Liver (tissue), 9 donors: ENCODE measurements around the gene BRIP1. TPM values are rescaled to one million over a fixed set of nuclear protein-coding genes. Genes with fewer than 3 reads are reported as not detected.

Experiments
- DNase-seq: peaks from one replicate; pipeline ENCODE4 v3.0.0-alpha.2; 2017; ENCODE audit warnings: low spot score
- H3K27ac ChIP-seq, 2 donors: one replicate each; pipeline ENCODE4 v1.7.0; 2013; ENCODE audit warnings: inconsistent platforms in 2 of 2, low read length in 2 of 2, control low read depth in 1 of 2, low read depth in 1 of 2, mild to moderate bottlenecking in 1 of 2
- H3K27me3 ChIP-seq, 4 donors: one replicate each; pipeline versions ENCODE4 v1.6.1 to v1.7.0; 2013; ENCODE audit warnings: low read length in 3 of 4, inconsistent platforms in 1 of 4, mild to moderate bottlenecking in 1 of 4, moderate library complexity in 1 of 4; ENCODE audit not compliant: control insufficient read depth in 4 of 4, insufficient read depth in 4 of 4
- H3K36me3 ChIP-seq, 4 donors: one replicate each; pipeline versions ENCODE4 v1.6.1 to v1.7.0; 2013; ENCODE audit warnings: low read length in 3 of 4, mild to moderate bottlenecking in 3 of 4, low read depth in 1 of 4, moderate library complexity in 1 of 4; ENCODE audit not compliant: control insufficient read depth in 4 of 4, insufficient read depth in 3 of 4
- H3K4me1 ChIP-seq, 4 donors: one replicate each; pipeline versions ENCODE4 v1.6.1 to v1.7.0; 2013; ENCODE audit warnings: low read length in 3 of 4, mild to moderate bottlenecking in 3 of 4, moderate library complexity in 1 of 4; ENCODE audit not compliant: control insufficient read depth in 4 of 4, insufficient read depth in 4 of 4
- H3K4me3 ChIP-seq, 3 donors: one replicate each; pipeline versions ENCODE4 v1.6.1 to v1.7.0; 2013; ENCODE audit warnings: low read length in 3 of 3, control low read depth in 1 of 3, low read depth in 1 of 3, mild to moderate bottlenecking in 1 of 3
- H3K9ac ChIP-seq, 2 donors: one replicate each; pipeline ENCODE4 v1.7.0; 2013; ENCODE audit warnings: low read length in 2 of 2, mild to moderate bottlenecking in 2 of 2, moderate library complexity in 2 of 2, control low read depth in 1 of 2, low read depth in 1 of 2
- H3K9me3 ChIP-seq, 4 donors: one replicate each; pipeline versions ENCODE4 v1.6.1 to v1.7.0; 2013; ENCODE audit warnings: low read length in 3 of 4; ENCODE audit not compliant: control insufficient read depth in 4 of 4
- EGR1 ChIP-seq, 2 donors: IDR thresholded peaks; 2 replicates each; pipeline ENCODE4 v1.6.1; 2016 to 2018; ENCODE audit warnings: antibody characterized with exemption in 2 of 2, low read depth in 2 of 2
- FOXA1 ChIP-seq: IDR thresholded peaks from 2 replicates; pipeline ENCODE4 v1.6.1; 2016; ENCODE audit warnings: antibody characterized with exemption
- GABPA ChIP-seq, 2 donors: IDR thresholded peaks in 1 of 2; conservative IDR thresholded peaks in 1 of 2; 2 replicates each; pipeline ENCODE4 v1.6.1; 2016; ENCODE audit warnings: antibody characterized with exemption in 2 of 2, mild to moderate bottlenecking in 1 of 2, moderate library complexity in 1 of 2
- HNF4A ChIP-seq, 2 donors: conservative IDR thresholded peaks; 2 replicates each; pipeline ENCODE4 v1.6.1; 2016; ENCODE audit warnings: antibody characterized with exemption in 2 of 2, mild to moderate bottlenecking in 2 of 2
- HNF4G ChIP-seq: IDR thresholded peaks from 2 replicates; pipeline ENCODE4 v1.6.1; 2016; ENCODE audit warnings: antibody characterized with exemption
- JUND ChIP-seq, 2 donors: IDR thresholded peaks; 2 replicates each; pipeline ENCODE4 v1.6.1; 2016; ENCODE audit warnings: antibody characterized with exemption in 2 of 2
- NR2F2 ChIP-seq: IDR thresholded peaks from 2 replicates; pipeline ENCODE4 v1.6.1; 2016; ENCODE audit warnings: antibody characterized with exemption
- RAD21 ChIP-seq, 2 donors: IDR thresholded peaks; 2 replicates each; pipeline ENCODE4 v1.6.1; 2016; ENCODE audit warnings: antibody characterized with exemption in 2 of 2, mild to moderate bottlenecking in 2 of 2
- RXRA ChIP-seq, 2 donors: IDR thresholded peaks; 2 replicates each; pipeline ENCODE4 v1.6.1; 2017 to 2018; ENCODE audit warnings: antibody characterized with exemption in 2 of 2, mild to moderate bottlenecking in 1 of 2
- SP1 ChIP-seq: IDR thresholded peaks from 2 replicates; pipeline ENCODE4 v1.6.1; 2018; ENCODE audit warnings: antibody characterized with exemption, mild to moderate bottlenecking
- TAF1 ChIP-seq: conservative IDR thresholded peaks from 2 replicates; pipeline ENCODE4 v1.6.1; 2016; ENCODE audit warnings: antibody characterized with exemption, mild to moderate bottlenecking
- WGBS: extraction: QIAGEN DNeasy Blood & Tissue Kit; methylation state at CpG from one replicate; pipeline ENCODE4 v1.1.7; 2013; 5-methylcytosine and 5-hydroxymethylcytosine counted together
- polyA plus RNA-seq, 2 donors: library from polyadenylated mRNA; stranded (reverse) in 1 of 2; unstranded in 1 of 2; fragments of 200-250 nt in 1 of 2; fragments of >200 nt in 1 of 2; fragmentation: Nextera tagmentation in 1 of 2; extraction: Ambion mirVana in 1 of 2; gene quantifications; one replicate each; pipeline versions ENCODE4 v1.2.1 to v1.2.3, GENCODE V29; 2013 to 2015
- total RNA-seq, 2 donors: library from RNA; depleted of rRNA; stranded (reverse); fragments of >200 nt; gene quantifications; one replicate each; pipeline ENCODE4 v1.2.3, GENCODE V29; 2014
- TF ChIP-seq, protein P1 (sequence below): IDR thresholded peaks from 2 replicates; pipeline ENCODE4 v1.6.1; 2016; ENCODE audit warnings: antibody characterized with exemption
- TF ChIP-seq, protein P2 (sequence below): IDR thresholded peaks from 2 replicates; pipeline ENCODE4 v1.6.1; 2016; ENCODE audit warnings: antibody characterized with exemption, mild to moderate bottlenecking
- TF ChIP-seq, protein P3 (sequence below): IDR thresholded peaks from 2 replicates; pipeline ENCODE4 v1.6.1; 2016; ENCODE audit warnings: antibody characterized with exemption
- TF ChIP-seq, protein P4 (sequence below): fragments of 150-350 bp; IDR thresholded peaks from 2 replicates; pipeline ENCODE4 v1.5.1; 2017; ENCODE audit warnings: improper control_type of control experiment, low read depth, low read length; ENCODE audit not compliant: missing input control
- donor health status: healthy.
- donor health status: healthy.
- donor health status: healthy.
- donor health status: healthy.
- donor health status: healthy.

Gene BRIP1
- total and polyA plus RNA-seq, 4 donors = 0.24 to 10.3 (median 0.90) TPM

DNA sequence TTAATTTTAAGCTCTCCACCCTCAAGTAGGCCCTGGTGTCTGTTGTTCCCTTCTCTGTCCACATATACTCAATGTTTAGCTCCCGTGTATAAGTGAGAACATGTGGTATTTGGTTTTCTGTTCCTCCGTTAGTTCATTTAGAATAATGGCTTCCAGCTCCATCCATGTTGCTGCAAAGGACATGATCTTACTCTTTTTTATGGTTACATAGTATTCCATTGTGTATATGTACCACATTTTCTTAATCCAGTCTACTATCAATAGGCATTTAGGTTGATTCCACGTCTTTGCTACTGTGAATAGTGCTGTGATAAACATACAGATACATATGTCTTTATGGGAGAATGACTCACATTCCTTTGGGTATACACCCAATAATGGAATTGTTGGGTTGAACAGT lies 160.9 kb downstream of the BRIP1 start:
- Histone ChIP-seq H3K27ac (no peak overlapping the region), H3K4me1 (no peaks in the 10 kb centered on the region), H3K4me3 (no peak overlapping the region), H3K9ac (no peak overlapping the region), H3K9me3 (peaks cover 7 to 18% (median 13%) of the 10 kb centered on the region in 4 donors), H3K36me3 (no peaks in the 10 kb centered on the region), H3K27me3 (no peaks in the 10 kb centered on the region)
- WGBS = 98% methylated on average over 3 of the region's 3 CpGs
- DNase-seq = no peak
- TF ChIP-seq, protein P1, sequence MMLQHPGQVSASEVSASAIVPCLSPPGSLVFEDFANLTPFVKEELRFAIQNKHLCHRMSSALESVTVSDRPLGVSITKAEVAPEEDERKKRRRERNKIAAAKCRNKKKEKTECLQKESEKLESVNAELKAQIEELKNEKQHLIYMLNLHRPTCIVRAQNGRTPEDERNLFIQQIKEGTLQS = no peak
- TF ChIP-seq EGR1 (IDR thresholded peaks at IDR 0.05; ENCODE audit: low read depth in 2 of 2) = no peak
- no peak for TF ChIP-seq RAD21 (IDR thresholded peaks at IDR 0.05)
- TF ChIP-seq SP1 = no peak
- no peak for TF ChIP-seq RXRA (IDR thresholded peaks at IDR 0.05)
- no peak for TF ChIP-seq NR2F2
- TF ChIP-seq, protein P2, sequence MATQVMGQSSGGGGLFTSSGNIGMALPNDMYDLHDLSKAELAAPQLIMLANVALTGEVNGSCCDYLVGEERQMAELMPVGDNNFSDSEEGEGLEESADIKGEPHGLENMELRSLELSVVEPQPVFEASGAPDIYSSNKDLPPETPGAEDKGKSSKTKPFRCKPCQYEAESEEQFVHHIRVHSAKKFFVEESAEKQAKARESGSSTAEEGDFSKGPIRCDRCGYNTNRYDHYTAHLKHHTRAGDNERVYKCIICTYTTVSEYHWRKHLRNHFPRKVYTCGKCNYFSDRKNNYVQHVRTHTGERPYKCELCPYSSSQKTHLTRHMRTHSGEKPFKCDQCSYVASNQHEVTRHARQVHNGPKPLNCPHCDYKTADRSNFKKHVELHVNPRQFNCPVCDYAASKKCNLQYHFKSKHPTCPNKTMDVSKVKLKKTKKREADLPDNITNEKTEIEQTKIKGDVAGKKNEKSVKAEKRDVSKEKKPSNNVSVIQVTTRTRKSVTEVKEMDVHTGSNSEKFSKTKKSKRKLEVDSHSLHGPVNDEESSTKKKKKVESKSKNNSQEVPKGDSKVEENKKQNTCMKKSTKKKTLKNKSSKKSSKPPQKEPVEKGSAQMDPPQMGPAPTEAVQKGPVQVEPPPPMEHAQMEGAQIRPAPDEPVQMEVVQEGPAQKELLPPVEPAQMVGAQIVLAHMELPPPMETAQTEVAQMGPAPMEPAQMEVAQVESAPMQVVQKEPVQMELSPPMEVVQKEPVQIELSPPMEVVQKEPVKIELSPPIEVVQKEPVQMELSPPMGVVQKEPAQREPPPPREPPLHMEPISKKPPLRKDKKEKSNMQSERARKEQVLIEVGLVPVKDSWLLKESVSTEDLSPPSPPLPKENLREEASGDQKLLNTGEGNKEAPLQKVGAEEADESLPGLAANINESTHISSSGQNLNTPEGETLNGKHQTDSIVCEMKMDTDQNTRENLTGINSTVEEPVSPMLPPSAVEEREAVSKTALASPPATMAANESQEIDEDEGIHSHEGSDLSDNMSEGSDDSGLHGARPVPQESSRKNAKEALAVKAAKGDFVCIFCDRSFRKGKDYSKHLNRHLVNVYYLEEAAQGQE = no peak
- no peak for TF ChIP-seq HNF4A (conservative IDR thresholded peaks at IDR 0.05)
- TF ChIP-seq, protein P3, sequence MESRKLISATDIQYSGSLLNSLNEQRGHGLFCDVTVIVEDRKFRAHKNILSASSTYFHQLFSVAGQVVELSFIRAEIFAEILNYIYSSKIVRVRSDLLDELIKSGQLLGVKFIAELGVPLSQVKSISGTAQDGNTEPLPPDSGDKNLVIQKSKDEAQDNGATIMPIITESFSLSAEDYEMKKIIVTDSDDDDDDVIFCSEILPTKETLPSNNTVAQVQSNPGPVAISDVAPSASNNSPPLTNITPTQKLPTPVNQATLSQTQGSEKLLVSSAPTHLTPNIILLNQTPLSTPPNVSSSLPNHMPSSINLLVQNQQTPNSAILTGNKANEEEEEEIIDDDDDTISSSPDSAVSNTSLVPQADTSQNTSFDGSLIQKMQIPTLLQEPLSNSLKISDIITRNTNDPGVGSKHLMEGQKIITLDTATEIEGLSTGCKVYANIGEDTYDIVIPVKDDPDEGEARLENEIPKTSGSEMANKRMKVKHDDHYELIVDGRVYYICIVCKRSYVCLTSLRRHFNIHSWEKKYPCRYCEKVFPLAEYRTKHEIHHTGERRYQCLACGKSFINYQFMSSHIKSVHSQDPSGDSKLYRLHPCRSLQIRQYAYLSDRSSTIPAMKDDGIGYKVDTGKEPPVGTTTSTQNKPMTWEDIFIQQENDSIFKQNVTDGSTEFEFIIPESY = no peak
- TF ChIP-seq JUND (IDR thresholded peaks at IDR 0.05) = no peak
- no peak for TF ChIP-seq HNF4G
- TF ChIP-seq, protein P4, sequence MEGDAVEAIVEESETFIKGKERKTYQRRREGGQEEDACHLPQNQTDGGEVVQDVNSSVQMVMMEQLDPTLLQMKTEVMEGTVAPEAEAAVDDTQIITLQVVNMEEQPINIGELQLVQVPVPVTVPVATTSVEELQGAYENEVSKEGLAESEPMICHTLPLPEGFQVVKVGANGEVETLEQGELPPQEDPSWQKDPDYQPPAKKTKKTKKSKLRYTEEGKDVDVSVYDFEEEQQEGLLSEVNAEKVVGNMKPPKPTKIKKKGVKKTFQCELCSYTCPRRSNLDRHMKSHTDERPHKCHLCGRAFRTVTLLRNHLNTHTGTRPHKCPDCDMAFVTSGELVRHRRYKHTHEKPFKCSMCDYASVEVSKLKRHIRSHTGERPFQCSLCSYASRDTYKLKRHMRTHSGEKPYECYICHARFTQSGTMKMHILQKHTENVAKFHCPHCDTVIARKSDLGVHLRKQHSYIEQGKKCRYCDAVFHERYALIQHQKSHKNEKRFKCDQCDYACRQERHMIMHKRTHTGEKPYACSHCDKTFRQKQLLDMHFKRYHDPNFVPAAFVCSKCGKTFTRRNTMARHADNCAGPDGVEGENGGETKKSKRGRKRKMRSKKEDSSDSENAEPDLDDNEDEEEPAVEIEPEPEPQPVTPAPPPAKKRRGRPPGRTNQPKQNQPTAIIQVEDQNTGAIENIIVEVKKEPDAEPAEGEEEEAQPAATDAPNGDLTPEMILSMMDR = no peak
- no peak for TF ChIP-seq GABPA (IDR thresholded peaks at IDR 0.05 in 1 of 2, conservative IDR thresholded peaks at IDR 0.05 in 1 of 2)

DNA sequence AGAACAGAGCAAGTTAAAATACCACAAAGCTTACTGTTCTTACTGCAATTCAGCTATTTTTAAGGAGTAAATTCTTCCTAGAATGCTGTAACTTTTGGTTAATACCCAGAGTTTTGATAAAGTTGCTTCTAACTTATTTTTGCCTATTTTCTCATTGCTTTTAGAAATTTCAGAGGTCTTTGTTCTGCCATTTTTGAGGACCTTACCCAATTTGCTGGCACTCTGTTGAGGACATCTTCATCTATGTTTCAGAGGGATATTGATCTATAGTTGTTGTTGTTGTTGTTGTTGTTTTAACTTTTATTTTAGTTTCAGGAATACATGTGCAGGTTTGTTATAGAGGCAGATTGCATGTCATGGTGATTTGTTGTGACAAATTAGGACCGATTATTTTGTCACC lies 161.3 kb downstream of the BRIP1 start:
- no peak overlapping the region for H3K4me3 ChIP-seq
- no peak overlapping the region for H3K9ac ChIP-seq
- H3K36me3 ChIP-seq = no peaks in the 10 kb centered on the region
- no peak for DNase-seq
- H3K27ac ChIP-seq = no peak overlapping the region
- H3K4me1 ChIP-seq = no peaks in the 10 kb centered on the region
- 98% methylated on average over 1 of the region's 1 CpG for WGBS
- peaks cover 7 to 18% (median 13%) of the 10 kb centered on the region in 4 donors for H3K9me3 ChIP-seq
- no peaks in the 10 kb centered on the region for H3K27me3 ChIP-seq
- no peak for TF ChIP-seq SP1
- TF ChIP-seq EGR1 (IDR thresholded peaks at IDR 0.05; ENCODE audit: low read depth in 2 of 2) = no peak
- no peak for TF ChIP-seq HNF4A (conservative IDR thresholded peaks at IDR 0.05)
- TF ChIP-seq, protein P2 = no peak
- TF ChIP-seq TAF1 = no peak
- TF ChIP-seq, protein P1 = no peak
- TF ChIP-seq RXRA (IDR thresholded peaks at IDR 0.05) = no peak
- TF ChIP-seq, protein P3 = no peak
- TF ChIP-seq, protein P4 = no peak
- no peak for TF ChIP-seq FOXA1
